ENCODE data around the gene KLHL36. TPM values are rescaled to one million over a fixed set of nuclear protein-coding genes. Genes with fewer than 3 reads are reported as not detected.

The KLHL36 gene
- total RNA-seq, 6 experiments from 2014 or later = 20.1 to 31.3 (median 21.9) TPM

- WGBS (ENCODE audit: insufficient coverage, low coverage, low lambda C conversion rate, missing lambda C conversion rate) = 58% methylated on average over 6 of the region's 6 CpGs
- H3K27ac ChIP-seq = no peak overlapping the region
- H3K27me3 ChIP-seq = no peaks in the 10 kb centered on the region
- H3K9me3 ChIP-seq = no peaks in the 10 kb centered on the region
- TF ChIP-seq CTCF (IDR thresholded peaks at IDR 0.05) = no peak
- no peak for TF ChIP-seq POLR2A (IDR thresholded peaks at IDR 0.05)
- ATAC-seq (no peak), DNase-seq (no peak)
- peaks cover 0 to 13% (median 5%) of the 10 kb centered on the region in 4 donors for H3K4me1 ChIP-seq
- intact Hi-C loops (cut with DNase I) = no loop called here
- H3K4me3 ChIP-seq = no peak overlapping the region
- H3K36me3 ChIP-seq = peaks cover 0 to 48% (median 29%) of the 10 kb centered on the region in 4 donors
These were observed 6.7 kb downstream of the KLHL36 start for GRCh38 chr16:84654998-84655397.

- peaks cover 0 to 13% (median 5%) of the 10 kb centered on the region in 4 donors for H3K4me1 ChIP-seq
- intact Hi-C loops (cut with DNase I) = no loop called here
- WGBS (ENCODE audit: insufficient coverage, low coverage, low lambda C conversion rate, missing lambda C conversion rate) = 68% methylated on average over 4 of the region's 22 CpGs
- H3K4me3 ChIP-seq = no peak overlapping the region
- DNase-seq (no peak), ATAC-seq (no peak)
- peaks cover 0 to 54% (median 33%) of the 10 kb centered on the region in 4 donors for H3K36me3 ChIP-seq
- H3K9me3 ChIP-seq = no peaks in the 10 kb centered on the region
- TF ChIP-seq CTCF (IDR thresholded peaks at IDR 0.05) = no peak
- TF ChIP-seq POLR2A (IDR thresholded peaks at IDR 0.05) = no peak
- H3K27me3 ChIP-seq = no peaks in the 10 kb centered on the region
- H3K27ac ChIP-seq = no peak overlapping the region
These were observed 8.3 kb downstream of the KLHL36 start for GRCh38 chr16:84656649-84657048.

- Histone ChIP-seq H3K27ac (no peak overlapping the region), H3K27me3 (no peaks in the 10 kb centered on the region), H3K9me3 (no peaks in the 10 kb centered on the region), H3K4me1 (peaks cover 0 to 13% (median 5%) of the 10 kb centered on the region in 4 donors), H3K36me3 (peaks cover 0 to 61% (median 38%) of the 10 kb centered on the region in 4 donors), H3K4me3 (no peak overlapping the region)
- ATAC-seq = no peak
- TF ChIP-seq CTCF (IDR thresholded peaks at IDR 0.05) (no peak), POLR2A (IDR thresholded peaks at IDR 0.05) (no peak)
- no peak for DNase-seq
- WGBS (ENCODE audit: insufficient coverage, low coverage, low lambda C conversion rate, missing lambda C conversion rate) = 98% methylated on average over 8 of the region's 50 CpGs
- intact Hi-C loops (cut with DNase I) = no loop called here
These were observed 9.0 kb downstream of the KLHL36 start for GRCh38 chr16:84657229-84657837.

GRCh38 chr16:84658690-84659089 lies 10.4 kb downstream of the KLHL36 start:
- Histone ChIP-seq H3K4me3 (no peak overlapping the region), H3K4me1 (peaks cover 0 to 13% (median 5%) of the 10 kb centered on the region in 4 donors), H3K36me3 (peaks cover 0 to 65% (median 47%) of the 10 kb centered on the region in 4 donors), H3K27me3 (no peaks in the 10 kb centered on the region), H3K9me3 (no peaks in the 10 kb centered on the region), H3K27ac (peak overlapping the region in 1 of 3 donors; percentile 36)
- ATAC-seq (peak; percentile 47 to 92 (median 58)), DNase-seq (peak in 2 of 3 donors; percentile 70 to 74)
- WGBS (ENCODE audit: insufficient coverage, low coverage, low lambda C conversion rate, missing lambda C conversion rate) = 20% methylated on average over 3 of the region's 11 CpGs
- TF ChIP-seq CTCF (IDR thresholded peaks at IDR 0.05) (no peak), POLR2A (IDR thresholded peaks at IDR 0.05) (no peak)
- intact Hi-C loops (cut with DNase I) = no loop called here

All from right lobe of liver (tissue), 6 donors.